T-cell (primary cell): Measurements from ENCODE around the gene GLCE. TPM values are rescaled to one million over a fixed set of nuclear protein-coding genes. Genes with fewer than 3 reads are reported as not detected.

ENCODE experiments used
- ATAC-seq, 4 experiments: fragments of 200-7000 bp in 3 of 4; fragments of 150-1000 bp in 1 of 4; cut with Tn5 transposase; replicated peaks in 1 of 4; 1 replicate in 3 of 4; 2 replicates in 1 of 4; pipeline ENCODE4 v1.10.0; 2021; ENCODE audit warnings: moderate library complexity in 3 of 4, mild to moderate bottlenecking in 2 of 4, moderate number of reproducible peaks in 1 of 4
- CTCF ChIA-PET, 2 donors: fragments of 300-600 bp; sonication (Branson Sonifier 250); formaldehyde crosslinking; loops; one replicate each; lab custom pipeline; 2022; ENCODE audit warnings: antibody characterized with exemption in 2 of 2; lab: Charles Lee
- POLR2A ChIA-PET, 2 donors: fragments of 300-600 bp; sonication (Branson Sonifier 250); formaldehyde crosslinking; loops; one replicate each; lab custom pipeline; 2022; ENCODE audit warnings: antibody characterized with exemption in 2 of 2; lab: Charles Lee
- DNase-seq, 35 experiments: peaks; one replicate each; pipeline versions ENCODE4 v3.0.0 to v3.0.0-alpha.2; 2013 to 2023
- H3K27ac ChIP-seq: one replicate; pipeline ENCODE4 v1.5.1; 2013; ENCODE audit warnings: low read length
- H3K27me3 ChIP-seq, 2 experiments: replicated peaks in 1 of 2; 1 replicate in 1 of 2; 2 replicates in 1 of 2; pipeline versions ENCODE4 v1.6.1 to v1.7.0; 2013; ENCODE audit warnings: low read length in 1 of 2, mixed read lengths in 1 of 2; ENCODE audit not compliant: control insufficient read depth in 2 of 2, insufficient read depth in 2 of 2; ENCODE audit errors: extremely low read depth in 1 of 2
- H3K36me3 ChIP-seq, 2 donors: 1 replicate in 1 of 2; 2 replicates in 1 of 2; pipeline versions ENCODE4 v1.6.1 to v1.7.0; 2013; ENCODE audit warnings: low read length in 1 of 2; ENCODE audit not compliant: control insufficient read depth in 2 of 2, insufficient read depth in 1 of 2; ENCODE audit errors: extremely low read depth in 1 of 2
- H3K4me1 ChIP-seq, 2 experiments: 1 replicate in 1 of 2; 2 replicates in 1 of 2; pipeline versions ENCODE4 v1.6.1 to v1.7.0; 2013; ENCODE audit warnings: low read length in 2 of 2, mixed read lengths in 1 of 2; ENCODE audit not compliant: insufficient read depth in 2 of 2, control insufficient read depth in 1 of 2; ENCODE audit errors: extremely low read depth in 1 of 2
- H3K4me3 ChIP-seq, 2 donors: 1 replicate in 1 of 2; 2 replicates in 1 of 2; pipeline versions ENCODE4 v1.5.1 to v1.7.0; 2013; ENCODE audit warnings: mild to moderate bottlenecking in 2 of 2, low read length in 1 of 2, moderate library complexity in 1 of 2; ENCODE audit not compliant: control insufficient read depth in 1 of 2; ENCODE audit errors: extremely low read depth in 1 of 2
- H3K9me3 ChIP-seq: 2 replicates; pipeline ENCODE4 v1.7.0; 2013
- H3K27ac Mint-ChIP-seq, 2 donors: one replicate each; pipeline ENCODE4 v1.8.0; 2020 to 2021; ENCODE audit warnings: mild to moderate bottlenecking in 2 of 2, mixed read lengths in 2 of 2
- H3K27me3 Mint-ChIP-seq, 2 donors: one replicate each; pipeline ENCODE4 v1.8.0; 2021 to 2022; ENCODE audit warnings: mixed read lengths in 2 of 2
- H3K36me3 Mint-ChIP-seq: one replicate; pipeline ENCODE4 v1.8.0; 2021; ENCODE audit warnings: mixed read lengths
- H3K4me1 Mint-ChIP-seq, 3 donors: one replicate each; pipeline ENCODE4 v1.8.0; 2020 to 2022; ENCODE audit warnings: mixed read lengths in 3 of 3, mild to moderate bottlenecking in 1 of 3
- H3K4me3 Mint-ChIP-seq, 3 donors: one replicate each; pipeline ENCODE4 v1.8.0; 2020 to 2022; ENCODE audit warnings: mild to moderate bottlenecking in 3 of 3, mixed read lengths in 3 of 3, moderate library complexity in 3 of 3
- H3K9me3 Mint-ChIP-seq, 3 donors: one replicate each; pipeline ENCODE4 v1.8.0; 2020 to 2022; ENCODE audit warnings: mixed read lengths in 3 of 3
- WGBS: methylation state at CpG from one replicate; pipeline ENCODE4 v1.1.5; 2013; ENCODE audit warnings: missing lambda C conversion rate; ENCODE audit not compliant: insufficient coverage; 5-methylcytosine and 5-hydroxymethylcytosine counted together
- total RNA-seq, 35 experiments: library from RNA in 6 of 35; stranded (reverse) in 6 of 35; fragments of 120-200 nt in 1 of 35; gene quantifications; one replicate each; pipeline versions ENCODE4 v1.2.1 to v1.2.4 and lab custom pipeline; 2013 to 2026

The GLCE gene
- total RNA-seq, 5 donors from 2014 or later (not counting 1 experiment from before 2014, with no cell fraction given): 5.1 to 6.6 (median 5.5) TPM

DNA sequence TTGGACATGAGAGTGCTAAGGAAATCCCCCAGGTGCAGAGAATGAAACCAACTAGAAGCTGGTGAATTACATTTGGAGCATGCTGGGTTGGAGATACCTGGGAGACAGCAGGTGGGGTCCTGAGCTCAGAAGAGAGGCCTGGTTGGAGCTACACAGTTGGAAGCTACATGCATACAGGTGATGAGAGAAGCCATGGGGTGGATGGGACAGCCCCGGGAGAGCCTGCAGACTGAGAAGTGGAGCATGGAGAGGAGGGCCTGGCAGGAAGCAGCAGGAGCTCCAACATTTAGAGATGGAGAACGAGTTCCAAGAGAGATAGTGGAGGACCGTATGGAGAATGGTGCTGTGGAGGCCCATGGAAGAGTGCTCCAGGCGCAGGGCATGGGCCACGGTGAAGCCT is 148.5 kb downstream of the GLCE start:
- no peak overlapping the region for H3K27ac Mint-ChIP-seq
- ChIA-PET POLR2A (no interaction called here), CTCF (no interaction called here)

GRCh38 chr15:69311319-69311721 is 150.9 kb downstream of the GLCE start:
- DNase-seq: no peak
- WGBS: 80% methylated on average over 3 of the region's 5 CpGs
- Histone ChIP-seq H3K27ac (no peak overlapping the region), H3K4me3 (no peak overlapping the region), H3K9me3 (no peaks in the 10 kb centered on the region), H3K36me3 (no peaks in the 10 kb centered on the region), H3K27me3 (peaks cover 0 to 27% of the 10 kb centered on the region in 2 experiments), H3K4me1 (no peaks in the 10 kb centered on the region)
- peaks cover 19 to 24% of the 10 kb centered on the region in 2 donors for H3K27me3 Mint-ChIP-seq
- no peak for ATAC-seq
- CTCF ChIA-PET: interaction anchor here in 1 of 2 donors (0.7 kb wide), 1 partner anchor 37 kb away, joined by 10 read pairs; no protein-coding TSS in a partner anchor
- no peak overlapping the region for H3K4me3 Mint-ChIP-seq
- H3K9me3 Mint-ChIP-seq: no peaks in the 10 kb centered on the region
- H3K27ac Mint-ChIP-seq: no peak overlapping the region
- POLR2A ChIA-PET: no interaction called here
- no peaks in the 10 kb centered on the region for H3K4me1 Mint-ChIP-seq
- no peaks in the 10 kb centered on the region for H3K36me3 Mint-ChIP-seq

More for the DNA sequence above, 148.5 kb downstream of the GLCE start:
- peaks cover 0 to 26% of the 10 kb centered on the region in 2 experiments for H3K27me3 ChIP-seq
- H3K27me3 Mint-ChIP-seq: peaks cover 16 to 30% of the 10 kb centered on the region in 2 donors
- no peak overlapping the region for H3K4me3 Mint-ChIP-seq
- DNase-seq (no peak), ATAC-seq (no peak)
- no peaks in the 10 kb centered on the region for H3K4me1 ChIP-seq
- no peaks in the 10 kb centered on the region for H3K9me3 Mint-ChIP-seq
- no peak overlapping the region for H3K4me3 ChIP-seq
- no peaks in the 10 kb centered on the region for H3K36me3 ChIP-seq
- H3K9me3 ChIP-seq: no peaks in the 10 kb centered on the region
- no peak overlapping the region for H3K27ac ChIP-seq
- no peaks in the 10 kb centered on the region for H3K4me1 Mint-ChIP-seq
- H3K36me3 Mint-ChIP-seq: no peaks in the 10 kb centered on the region
- 86% methylated on average over 5 of the region's 5 CpGs for WGBS

- POLR2A ChIA-PET: no interaction called here
Observed at GRCh38 chr15:69313432-69314000, 153.1 kb downstream of the GLCE start.

DNA sequence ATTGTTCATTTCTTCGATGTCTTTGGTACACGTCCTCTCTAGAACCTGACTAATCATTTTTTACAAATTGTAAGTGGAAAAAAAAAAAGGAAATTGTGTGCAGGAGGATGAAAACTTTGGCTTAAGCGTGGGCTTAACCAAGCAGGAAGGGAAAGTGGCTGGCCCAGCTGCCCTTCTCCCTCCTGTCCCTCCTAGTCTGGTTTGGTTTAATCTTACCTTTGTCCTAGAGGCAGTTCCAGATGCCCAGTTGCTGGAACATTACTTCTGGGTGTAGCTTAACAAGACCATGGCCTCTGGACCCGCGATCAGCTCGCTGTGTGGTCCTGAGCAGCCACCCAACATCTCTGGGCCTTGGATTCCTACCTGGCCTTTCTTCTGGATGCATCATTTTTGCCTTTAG is 153.7 kb downstream of the GLCE start:
- Histone ChIP-seq H3K4me3 (no peak overlapping the region), H3K36me3 (no peaks in the 10 kb centered on the region), H3K9me3 (no peaks in the 10 kb centered on the region), H3K27me3 (peaks cover 0 to 24% of the 10 kb centered on the region in 2 experiments), H3K27ac (no peak overlapping the region), H3K4me1 (no peaks in the 10 kb centered on the region)
- DNase-seq (no peak), ATAC-seq (no peak)
- Mint-ChIP-seq H3K27me3 (peaks cover 10 to 21% of the 10 kb centered on the region in 2 donors), H3K27ac (no peak overlapping the region), H3K36me3 (no peaks in the 10 kb centered on the region), H3K4me3 (no peak overlapping the region), H3K9me3 (no peaks in the 10 kb centered on the region), H3K4me1 (no peaks in the 10 kb centered on the region)
- WGBS: 100% methylated on average over 3 of the region's 6 CpGs
- ChIA-PET POLR2A (no interaction called here), CTCF (no interaction called here)

More at GRCh38 chr15:69313432-69314000, 153.1 kb downstream of the GLCE start:
- H3K9me3 ChIP-seq: no peaks in the 10 kb centered on the region
- CTCF ChIA-PET: interaction anchor here in 1 of 2 donors (0.7 kb wide), 1 partner anchor 1857 kb away, joined by 3 read pairs; no protein-coding TSS in a partner anchor
- H3K36me3 ChIP-seq: no peaks in the 10 kb centered on the region
- no peaks in the 10 kb centered on the region for H3K4me1 ChIP-seq
- Mint-ChIP-seq H3K9me3 (no peaks in the 10 kb centered on the region), H3K27me3 (peaks cover 16 to 27% of the 10 kb centered on the region in 2 donors), H3K36me3 (no peaks in the 10 kb centered on the region), H3K27ac (no peak overlapping the region), H3K4me3 (no peak overlapping the region), H3K4me1 (no peaks in the 10 kb centered on the region)
- no peak overlapping the region for H3K4me3 ChIP-seq
- DNase-seq: no peak
- peaks cover 0 to 30% of the 10 kb centered on the region in 2 experiments for H3K27me3 ChIP-seq
- no peak overlapping the region for H3K27ac ChIP-seq
- no peak for ATAC-seq
- 58% methylated on average over 6 of the region's 8 CpGs for WGBS

DNA sequence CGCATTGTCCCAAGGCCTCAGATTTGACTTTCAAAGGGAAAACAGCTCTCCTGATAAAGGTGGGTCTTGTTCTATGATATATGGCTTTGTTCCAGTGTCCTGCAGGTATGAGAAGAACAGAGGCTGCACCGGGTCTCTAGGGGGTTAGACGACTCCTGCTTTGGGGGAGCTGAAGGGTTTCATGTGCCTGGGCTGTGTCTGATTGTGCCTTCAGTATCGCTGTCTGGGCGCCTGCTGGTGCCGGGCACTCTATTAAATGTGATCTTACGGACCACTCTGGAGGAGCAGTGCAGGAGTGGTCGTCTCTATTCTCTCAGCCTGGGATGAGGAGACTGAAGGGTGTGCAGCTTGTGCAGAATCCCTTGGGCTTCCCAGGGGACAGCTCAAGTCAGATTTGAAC is 154.3 kb downstream of the GLCE start:
- no peaks in the 10 kb centered on the region for H3K9me3 Mint-ChIP-seq
- 82% methylated on average over 8 of the region's 8 CpGs for WGBS
- H3K4me3 Mint-ChIP-seq: no peak overlapping the region
- ATAC-seq (no peak), DNase-seq (no peak)
- ChIA-PET CTCF (no interaction called here), POLR2A (no interaction called here)
- no peaks in the 10 kb centered on the region for H3K36me3 Mint-ChIP-seq
- Histone ChIP-seq H3K4me3 (no peak overlapping the region), H3K36me3 (no peaks in the 10 kb centered on the region), H3K4me1 (peaks cover 2% of the 10 kb centered on the region in 2 experiments), H3K27ac (no peak overlapping the region), H3K27me3 (peaks cover 0 to 27% of the 10 kb centered on the region in 2 experiments), H3K9me3 (no peaks in the 10 kb centered on the region)
- H3K27me3 Mint-ChIP-seq: peaks cover 7 to 19% of the 10 kb centered on the region in 2 donors
- no peak overlapping the region for H3K27ac Mint-ChIP-seq
- no peaks in the 10 kb centered on the region for H3K4me1 Mint-ChIP-seq

GRCh38 chr15:69315402-69316110 is 155.1 kb downstream of the GLCE start:
- 80% methylated on average over 3 of the region's 9 CpGs for WGBS
- ATAC-seq (no peak), DNase-seq (no peak)
- Mint-ChIP-seq H3K27ac (no peak overlapping the region), H3K4me1 (peaks cover 0 to 2% (median 0%) of the 10 kb centered on the region in 3 donors), H3K4me3 (no peak overlapping the region), H3K9me3 (no peaks in the 10 kb centered on the region), H3K36me3 (no peaks in the 10 kb centered on the region), H3K27me3 (peaks cover 7 to 17% of the 10 kb centered on the region in 2 donors)
- POLR2A ChIA-PET: no interaction called here
- H3K36me3 ChIP-seq: no peaks in the 10 kb centered on the region
- H3K27ac ChIP-seq: no peak overlapping the region
- no peaks in the 10 kb centered on the region for H3K9me3 ChIP-seq
- CTCF ChIA-PET: no interaction called here
- H3K4me3 ChIP-seq: no peak overlapping the region
- H3K4me1 ChIP-seq: peaks cover 2 to 3% of the 10 kb centered on the region in 2 experiments
- peaks cover 0 to 31% of the 10 kb centered on the region in 2 experiments for H3K27me3 ChIP-seq
